Measurements from ENCODE around the gene COL27A1. TPM values are rescaled to one million over a fixed set of nuclear protein-coding genes. Genes with fewer than 3 reads are reported as not detected.

The COL27A1 gene
- total RNA-seq, 1 donor from 2014 or later: 6.4 TPM

GRCh38 chr9:114121227-114122135, 33.9 kb upstream of the COL27A1 start:
- H3K27me3 ChIP-seq (ENCODE audit: low read depth): peaks cover 13% of the 10 kb centered on the region
- no peaks in the 10 kb centered on the region for H3K36me3 ChIP-seq
- DNase-seq: no peak
- TF ChIP-seq CTCF (IDR thresholded peaks at IDR 0.05; ENCODE audit: borderline replicate concordance): no peak
- H3K4me1 ChIP-seq: peaks cover 13% of the 10 kb centered on the region
- intact Hi-C loops (cut with micrococcal nuclease): no loop called here
- H3K27ac ChIP-seq (replicated peaks): no peak overlapping the region
- no peak overlapping the region for H3K4me3 ChIP-seq
- no peaks in the 10 kb centered on the region for H3K9me3 ChIP-seq (replicated peaks)

- intact Hi-C loops (cut with micrococcal nuclease): no loop called here
- Histone ChIP-seq H3K4me3 (no peak overlapping the region), H3K27ac (replicated peaks) (no peak overlapping the region), H3K4me1 (peaks cover 12% of the 10 kb centered on the region), H3K27me3 (ENCODE audit: low read depth) (peaks cover 8% of the 10 kb centered on the region), H3K36me3 (no peaks in the 10 kb centered on the region), H3K9me3 (replicated peaks) (peaks cover 2% of the 10 kb centered on the region)
- TF ChIP-seq CTCF (IDR thresholded peaks at IDR 0.05; ENCODE audit: borderline replicate concordance): no peak
- no peak for DNase-seq
These were observed 33.0 kb upstream of the COL27A1 start for GRCh38 chr9:114122136-114123027.

DNA sequence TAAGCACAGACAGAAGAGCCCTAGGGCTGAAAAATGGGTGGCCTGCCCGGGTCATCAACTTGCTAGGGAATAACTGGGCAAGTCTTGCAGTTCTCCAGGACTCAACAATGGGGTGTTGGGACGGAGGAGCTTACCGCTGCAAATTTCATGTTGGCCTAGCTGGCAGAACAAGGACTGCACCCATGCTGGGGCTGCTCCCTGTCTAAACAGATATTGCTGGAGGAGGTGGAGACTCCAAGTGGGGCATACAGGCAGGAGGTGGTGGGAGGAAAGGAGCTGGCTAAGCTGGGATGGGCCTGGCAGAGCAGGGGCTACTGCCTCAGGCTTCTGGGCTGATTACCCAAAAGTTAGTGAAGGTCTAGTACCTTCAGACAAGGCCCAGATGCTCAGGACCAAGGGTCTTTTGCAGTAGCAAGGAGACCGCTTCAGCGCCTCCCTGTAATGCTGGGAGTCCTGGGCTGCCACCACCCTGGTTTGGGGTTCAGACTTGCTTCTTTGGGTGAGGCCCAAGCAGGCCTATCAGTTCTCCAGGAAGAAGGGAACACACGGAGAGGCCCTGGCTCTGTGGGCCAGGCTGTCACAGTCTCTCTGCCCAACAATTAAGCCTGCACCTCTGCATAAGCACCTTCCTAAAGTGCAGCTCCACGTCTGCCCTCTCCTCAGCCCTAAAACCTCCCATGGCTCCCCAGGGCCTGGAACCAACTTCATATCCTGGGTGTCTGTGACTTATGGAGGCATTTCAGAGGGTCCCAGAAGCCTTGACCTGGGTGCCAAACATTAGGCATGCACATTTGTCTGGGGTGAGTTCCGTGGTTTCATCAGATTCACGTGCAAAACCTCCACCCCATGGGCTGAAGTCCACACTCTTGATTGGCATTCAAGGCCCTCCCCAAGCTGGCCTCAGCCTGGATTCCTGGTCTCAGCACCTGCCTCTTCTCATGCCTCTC, 32.0 kb upstream of the COL27A1 start:
- Histone ChIP-seq H3K27me3 (ENCODE audit: low read depth) (no peaks in the 10 kb centered on the region), H3K9me3 (replicated peaks) (peaks cover 10% of the 10 kb centered on the region), H3K4me3 (no peak overlapping the region), H3K4me1 (peaks cover 12% of the 10 kb centered on the region), H3K27ac (replicated peaks) (no peak overlapping the region), H3K36me3 (no peaks in the 10 kb centered on the region)
- DNase-seq: no peak
- intact Hi-C loops (cut with micrococcal nuclease): no loop called here
- no peak for TF ChIP-seq CTCF (IDR thresholded peaks at IDR 0.05; ENCODE audit: borderline replicate concordance)

GRCh38 chr9:114124138-114124537, 31.2 kb upstream of the COL27A1 start:
- no peak overlapping the region for H3K4me3 ChIP-seq
- no peak overlapping the region for H3K27ac ChIP-seq (replicated peaks)
- H3K36me3 ChIP-seq: no peaks in the 10 kb centered on the region
- H3K4me1 ChIP-seq: peaks cover 12% of the 10 kb centered on the region
- no peak for TF ChIP-seq CTCF (IDR thresholded peaks at IDR 0.05; ENCODE audit: borderline replicate concordance)
- no peaks in the 10 kb centered on the region for H3K27me3 ChIP-seq (ENCODE audit: low read depth)
- H3K9me3 ChIP-seq (replicated peaks): peaks cover 10% of the 10 kb centered on the region
- intact Hi-C loops (cut with micrococcal nuclease): no loop called here
- no peak for DNase-seq
